Sigmoid colon (tissue), 7 donors: Measurements from ENCODE around the gene NPTX1. TPM values are rescaled to one million over a fixed set of nuclear protein-coding genes. Genes with fewer than 3 reads are reported as not detected.
"Not testable (repeated sequence)": the region's sequence is repeated elsewhere in the genome, so short reads cannot be mapped to it uniquely, and the experiment has no call there.

Source experiments
- DNase-seq: peaks from one replicate; pipeline ENCODE4 v3.0.0-alpha.2; 2019
- H3K27ac ChIP-seq, 4 donors: fragments of 200-600 bp; sonication (generic); one replicate each; pipeline ENCODE4 v1.5.1; 2016 to 2019; ENCODE audit warnings: mild to moderate bottlenecking in 1 of 4
- H3K27me3 ChIP-seq, 3 donors: fragments of 200-600 bp; sonication (generic); one replicate each; pipeline ENCODE4 v1.5.1; 2019; ENCODE audit warnings: mild to moderate bottlenecking in 1 of 3
- H3K36me3 ChIP-seq, 4 donors: fragments of 200-600 bp; sonication (generic); one replicate each; pipeline ENCODE4 v1.5.1; 2016 to 2019
- H3K4me1 ChIP-seq, 4 donors: fragments of 200-600 bp; sonication (generic); one replicate each; pipeline ENCODE4 v1.5.1; 2017 to 2019
- H3K4me3 ChIP-seq, 4 donors: fragments of 200-600 bp; sonication (generic); one replicate each; pipeline ENCODE4 v1.5.1; 2017 to 2019; ENCODE audit warnings: mild to moderate bottlenecking in 2 of 4, moderate library complexity in 1 of 4
- H3K9me3 ChIP-seq, 4 donors: fragments of 200-600 bp in 3 of 4; sonication (generic) in 3 of 4; one replicate each; pipeline versions ENCODE4 v1.5.1 to v1.6.1; 2013 to 2019
- CTCF ChIP-seq, 4 experiments: fragments of 450-650 bp in 3 of 4; fragments of 200-600 bp in 1 of 4; IDR thresholded peaks; one replicate each; pipeline ENCODE4 v1.5.1; 2016 to 2019; ENCODE audit warnings: antibody characterized with exemption in 4 of 4, mild to moderate bottlenecking in 3 of 4, moderate library complexity in 2 of 4
- EP300 ChIP-seq, 4 donors: sonication (generic); formaldehyde crosslinking; IDR thresholded peaks; one replicate each; pipeline ENCODE4 v1.6.1; 2017; ENCODE audit warnings: antibody characterized with exemption in 4 of 4
- POLR2A ChIP-seq, 2 donors: fragments of 450-650 bp; IDR thresholded peaks; one replicate each; pipeline ENCODE4 v1.6.1; 2016; ENCODE audit warnings: antibody characterized with exemption in 2 of 2, mild to moderate bottlenecking in 2 of 2, moderate library complexity in 2 of 2
- POLR2AphosphoS5 ChIP-seq, 4 donors: sonication (generic); formaldehyde crosslinking; IDR thresholded peaks; one replicate each; pipeline ENCODE4 v1.6.1; 2017; ENCODE audit warnings: antibody characterized with exemption in 4 of 4
- WGBS, 2 donors: extraction: QIAGEN DNeasy Blood & Tissue Kit; methylation state at CpG; one replicate each; pipeline ENCODE4 v1.1.7; 2013; 5-methylcytosine and 5-hydroxymethylcytosine counted together
- intact Hi-C: fragments of 100-400 bp; cut with DNase I; formaldehyde crosslinking; loops from one replicate; pipeline ENCODE4 v1.15.1; 2023
- polyA plus RNA-seq, 3 donors: library from polyadenylated mRNA; stranded (reverse); fragments of 200-250 nt; gene quantifications; one replicate each; pipeline ENCODE4 v1.2.3, GENCODE V29; 2013
- total RNA-seq, 4 donors: library from RNA; depleted of rRNA; stranded (reverse); fragments of >200 nt; gene quantifications; one replicate each; pipeline ENCODE4 v1.1.0, GENCODE V29; 2016
- donor health status: healthy with polysubstance abuse.
- donor health status: Bipolar disorder and iron deficiency.
- donor health status: healthy.

NPTX1 gene
- total and polyA plus RNA-seq, 7 donors, result 0.60 to 67.3 (median 36.9) TPM

GRCh38 chr17:80510772-80511171 lies 34.4 kb upstream of the NPTX1 start:
- no peaks in the 10 kb centered on the region for H3K4me1 ChIP-seq
- 64 to 77% methylated on average over 9 of the region's 9 CpGs for WGBS, 2 donors
- DNase-seq, result no peak
- TF ChIP-seq CTCF (IDR thresholded peaks at IDR 0.05), result no peak
- no peak overlapping the region for H3K4me3 ChIP-seq
- intact Hi-C loops, result no loop called here
- H3K27ac ChIP-seq, result no peak overlapping the region
- no peaks in the 10 kb centered on the region for H3K36me3 ChIP-seq
- H3K9me3 ChIP-seq, result no peaks in the 10 kb centered on the region
- peaks cover 0 to 8% (median 0%) of the 10 kb centered on the region in 3 donors for H3K27me3 ChIP-seq

GRCh38 chr17:80510132-80510531 lies 33.7 kb upstream of the NPTX1 start:
- no peaks in the 10 kb centered on the region for H3K36me3 ChIP-seq
- WGBS, 2 donors, result 82 to 87% methylated on average over 14 of the region's 14 CpGs
- peaks cover 0 to 8% (median 0%) of the 10 kb centered on the region in 3 donors for H3K27me3 ChIP-seq
- H3K4me3 ChIP-seq, result no peak overlapping the region
- H3K9me3 ChIP-seq, result no peaks in the 10 kb centered on the region
- TF ChIP-seq POLR2AphosphoS5 (IDR thresholded peaks at IDR 0.05), result no peak
- TF ChIP-seq EP300 (IDR thresholded peaks at IDR 0.05), result no peak
- no peak for TF ChIP-seq POLR2A (IDR thresholded peaks at IDR 0.05)
- no peak for TF ChIP-seq CTCF (IDR thresholded peaks at IDR 0.05)
- DNase-seq, result no peak
- intact Hi-C loops, result no loop called here
- no peaks in the 10 kb centered on the region for H3K4me1 ChIP-seq
- H3K27ac ChIP-seq, result no peak overlapping the region

GRCh38 chr17:80509311-80509710 lies 32.9 kb upstream of the NPTX1 start:
- H3K27me3 ChIP-seq, result peaks cover 0 to 8% (median 0%) of the 10 kb centered on the region in 3 donors

GRCh38 chr17:80507965-80508364 lies 31.6 kb upstream of the NPTX1 start:
- no peaks in the 10 kb centered on the region for H3K9me3 ChIP-seq
- no peak overlapping the region for H3K27ac ChIP-seq
- H3K27me3 ChIP-seq, result peaks cover 0 to 8% (median 0%) of the 10 kb centered on the region in 3 donors
- TF ChIP-seq POLR2AphosphoS5 (IDR thresholded peaks at IDR 0.05), result no peak
- no peak for TF ChIP-seq CTCF (IDR thresholded peaks at IDR 0.05)
- no peak for TF ChIP-seq EP300 (IDR thresholded peaks at IDR 0.05)
- TF ChIP-seq POLR2A (IDR thresholded peaks at IDR 0.05), result no peak
- intact Hi-C loops, result no loop called here
- H3K36me3 ChIP-seq, result no peaks in the 10 kb centered on the region
- no peak overlapping the region for H3K4me3 ChIP-seq
- peaks cover 0 to under 1% (median under 1%) of the 10 kb centered on the region in 4 donors for H3K4me1 ChIP-seq
- DNase-seq, result no peak
- 79 to 91% methylated on average over 3 of the region's 3 CpGs for WGBS, 2 donors

More at GRCh38 chr17:80509311-80509710, 32.9 kb upstream of the NPTX1 start:
- no peak for DNase-seq
- 70 to 76% methylated on average over 8 of the region's 8 CpGs for WGBS, 2 donors
- TF ChIP-seq CTCF (IDR thresholded peaks at IDR 0.05) (no peak), POLR2A (IDR thresholded peaks at IDR 0.05) (no peak)
- intact Hi-C loops, result no loop called here
- Histone ChIP-seq H3K9me3 (no peaks in the 10 kb centered on the region), H3K4me3 (no peak overlapping the region), H3K36me3 (no peaks in the 10 kb centered on the region), H3K4me1 (no peaks in the 10 kb centered on the region), H3K27ac (no peak overlapping the region)

GRCh38 chr17:80507177-80507576 lies 30.8 kb upstream of the NPTX1 start:
- H3K27ac ChIP-seq, H3K9me3 ChIP-seq, H3K4me3 ChIP-seq, DNase-seq, H3K36me3 ChIP-seq, intact Hi-C loops, H3K27me3 ChIP-seq, H3K4me1 ChIP-seq: not testable (repeated sequence)
- 46 to 63% methylated on average over 4 of the region's 4 CpGs for WGBS, 2 donors
